GM18502 (cell line): ENCODE data around the gene ZBTB21.
"Not testable (repeated sequence)": the region's sequence is repeated elsewhere in the genome, so short reads cannot be mapped to it uniquely, and the experiment has no call there.

ENCODE experiments used
- ATAC-seq: cut with Tn5 transposase; IDR thresholded peaks from one replicate; pipeline ENCODE4 v1.9.1; 2021; ENCODE audit warnings: mild to moderate bottlenecking; ENCODE audit not compliant: unreplicated experiment, poor library complexity

ZBTB21 gene

DNA sequence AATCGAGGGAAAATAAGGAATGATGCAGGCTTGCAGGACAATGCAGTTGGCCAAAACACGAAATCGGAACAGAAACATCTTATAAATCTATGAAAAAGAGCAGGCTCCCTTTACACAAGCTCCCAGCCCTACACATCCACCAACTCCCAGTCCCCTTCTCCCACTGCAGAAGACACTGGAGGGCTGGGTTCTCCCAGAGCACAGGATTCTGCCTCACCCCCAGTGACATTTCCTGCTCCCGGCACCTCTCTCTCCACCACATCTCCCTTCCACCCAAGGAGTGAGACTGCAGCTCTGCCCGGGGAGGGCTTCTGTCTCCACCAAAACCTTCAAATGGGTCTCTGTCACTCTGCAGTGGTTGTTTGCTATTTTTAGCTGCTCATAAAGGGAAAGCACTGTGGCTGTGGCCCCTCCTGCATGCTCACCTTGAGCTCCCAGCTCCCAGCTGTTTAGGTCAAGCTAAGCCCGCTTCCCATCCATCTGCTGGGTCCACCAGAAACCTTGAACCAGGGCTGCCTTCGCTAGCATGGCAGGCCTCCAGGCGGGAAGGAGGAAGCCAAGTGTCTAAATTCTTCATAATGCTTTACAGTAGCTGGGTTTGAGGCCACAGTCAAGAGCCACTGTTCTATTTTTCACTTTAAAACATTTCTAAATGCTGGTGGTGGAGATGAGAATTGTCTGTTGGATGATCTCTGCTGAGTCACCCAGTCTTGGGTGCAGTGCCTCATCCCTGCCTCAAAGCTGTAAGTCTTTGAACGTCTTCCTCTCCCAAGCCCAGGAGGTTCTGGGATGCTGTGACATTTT, 53.0 kb downstream of the ZBTB21 start:
- ATAC-seq: no peak

DNA sequence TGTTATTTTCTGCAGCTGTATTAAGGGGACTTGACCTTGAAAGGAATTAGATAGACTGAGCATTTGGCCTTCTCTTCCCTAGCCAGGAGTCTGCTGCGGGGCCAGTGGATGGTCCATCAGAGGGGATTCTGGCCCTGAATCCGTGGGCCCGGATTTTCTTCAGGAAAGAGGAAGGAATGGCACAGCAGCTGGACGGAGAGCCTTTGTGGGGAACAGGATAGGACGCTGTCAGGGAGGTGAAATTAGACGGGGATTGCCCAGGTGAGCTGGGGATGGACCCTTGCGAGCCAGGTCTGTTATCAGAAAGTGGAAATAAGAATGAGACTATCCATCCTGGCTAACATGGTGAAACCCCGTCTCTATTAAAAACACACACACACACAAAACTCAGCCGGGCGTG, 54.6 kb downstream of the ZBTB21 start:
- ATAC-seq: no peak

DNA sequence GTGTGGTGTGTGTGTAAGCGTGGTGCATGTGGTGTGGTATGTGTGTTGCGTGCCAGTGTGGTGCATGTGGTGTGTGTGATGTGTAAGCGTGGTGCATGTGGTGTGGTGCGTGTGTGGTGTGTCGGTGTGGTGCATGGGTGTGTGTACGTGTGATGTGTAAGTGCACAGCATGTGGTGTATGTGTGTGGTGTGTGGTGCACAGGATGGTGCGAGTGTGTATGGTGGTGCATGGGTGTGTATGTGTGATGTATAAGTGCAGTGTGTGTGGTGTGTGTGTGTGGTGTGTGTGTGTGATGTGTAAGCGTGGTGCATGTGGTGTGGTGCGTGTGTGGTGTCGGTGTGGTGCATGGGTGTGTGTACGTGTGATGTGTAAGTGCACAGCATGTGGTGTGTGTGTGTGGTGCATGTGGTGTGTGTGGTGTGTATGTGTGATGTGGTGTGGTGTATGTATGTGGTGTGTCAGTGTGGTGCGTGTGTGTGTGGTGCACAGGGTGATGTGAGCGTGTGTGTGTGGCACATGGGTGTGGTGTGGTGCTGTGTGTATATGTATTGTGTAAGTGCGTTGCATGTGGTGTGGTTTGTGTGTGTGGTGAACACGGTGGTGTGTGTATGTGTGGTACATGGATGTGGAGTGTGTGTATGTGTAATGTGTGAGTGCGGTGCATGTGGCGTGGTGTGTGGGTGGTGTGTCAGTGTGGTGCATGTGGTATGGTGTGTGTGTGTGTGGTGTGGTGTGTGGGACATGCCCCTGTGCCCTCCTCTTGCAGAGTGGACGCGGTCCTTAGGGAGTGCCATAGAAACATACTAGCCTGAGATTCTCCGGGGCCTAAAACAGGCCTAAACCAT, 55.3 kb downstream of the ZBTB21 start:
- no peak for ATAC-seq

DNA sequence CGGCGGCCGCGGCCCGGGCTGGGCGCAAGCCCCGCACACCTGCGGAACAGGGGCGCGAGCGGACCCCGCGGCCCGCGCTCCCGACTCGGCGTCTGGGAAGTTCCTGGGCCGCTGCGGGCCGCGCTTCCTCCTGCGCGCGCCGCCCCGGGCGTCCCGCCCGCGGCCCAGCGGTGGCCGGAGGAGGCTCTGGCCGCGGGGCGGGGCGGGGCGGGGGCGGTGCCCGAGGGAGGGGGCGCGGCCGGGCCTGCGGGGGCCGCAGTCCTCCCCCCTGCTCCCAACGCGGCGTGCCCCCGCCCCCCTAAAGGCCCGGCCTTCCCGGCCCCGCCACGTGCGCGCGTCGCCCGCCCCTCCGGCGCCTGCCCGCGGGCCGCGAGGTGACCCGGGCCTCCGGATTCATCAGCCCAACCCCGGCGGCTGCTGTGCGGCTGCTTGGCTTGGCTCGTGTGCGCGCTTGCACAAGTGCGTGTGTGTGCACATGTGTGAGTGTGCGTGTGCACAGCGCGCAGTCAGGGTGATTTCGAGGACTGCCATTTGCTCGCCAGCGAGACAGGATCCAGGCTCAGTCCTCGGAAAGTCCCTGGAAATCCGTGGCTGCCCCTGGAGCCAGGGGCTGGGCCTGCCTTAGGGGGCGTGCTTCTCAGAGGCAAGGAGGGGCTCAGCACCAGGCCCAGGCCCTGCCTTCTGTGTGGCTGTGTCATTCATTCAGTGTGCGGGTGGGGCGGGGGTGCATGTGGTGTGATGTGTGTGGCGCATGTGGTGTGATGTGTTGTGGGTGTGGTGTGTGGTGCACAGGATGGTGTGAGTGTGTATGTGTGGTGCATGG, 56.1 kb downstream of the ZBTB21 start, which contains the start of gene C2CD2:
TSS of gene C2CD2 (minus strand) at position 188 of the 823 bp plus-strand sequence. CDS start 370 bp downstream, outside the sequence.
- peak; percentile 44 for ATAC-seq

DNA sequence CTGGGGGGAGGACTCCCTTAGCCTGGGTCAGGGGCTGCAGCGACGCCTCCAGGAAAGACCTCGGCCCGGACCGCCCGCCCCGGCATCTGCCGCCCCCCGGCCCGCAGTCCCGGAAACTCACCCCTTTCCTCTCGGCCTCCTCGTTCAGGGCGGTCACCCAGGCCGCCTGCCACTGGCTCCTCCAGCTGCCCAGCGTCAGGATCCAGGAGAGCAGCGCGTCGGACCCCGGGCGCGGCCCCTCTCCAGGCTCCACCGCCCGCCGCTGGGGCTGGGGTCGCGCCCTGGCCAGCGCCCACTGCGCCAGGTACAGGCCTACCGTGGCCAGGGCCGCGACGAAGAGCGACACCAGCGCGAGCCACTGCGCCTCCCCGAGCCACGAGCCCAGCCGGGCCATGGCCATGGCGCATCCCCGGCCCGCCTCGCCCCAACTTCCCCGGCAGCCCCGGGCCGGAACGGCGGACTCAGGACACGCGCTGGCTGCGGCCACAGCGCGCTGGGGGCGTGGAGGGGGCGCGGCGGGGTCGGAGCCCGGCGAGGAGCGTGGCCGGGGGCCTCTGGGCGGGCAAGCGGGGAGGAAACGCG, 56.8 kb downstream of the ZBTB21 start:
- ATAC-seq: peak; percentile 31

DNA sequence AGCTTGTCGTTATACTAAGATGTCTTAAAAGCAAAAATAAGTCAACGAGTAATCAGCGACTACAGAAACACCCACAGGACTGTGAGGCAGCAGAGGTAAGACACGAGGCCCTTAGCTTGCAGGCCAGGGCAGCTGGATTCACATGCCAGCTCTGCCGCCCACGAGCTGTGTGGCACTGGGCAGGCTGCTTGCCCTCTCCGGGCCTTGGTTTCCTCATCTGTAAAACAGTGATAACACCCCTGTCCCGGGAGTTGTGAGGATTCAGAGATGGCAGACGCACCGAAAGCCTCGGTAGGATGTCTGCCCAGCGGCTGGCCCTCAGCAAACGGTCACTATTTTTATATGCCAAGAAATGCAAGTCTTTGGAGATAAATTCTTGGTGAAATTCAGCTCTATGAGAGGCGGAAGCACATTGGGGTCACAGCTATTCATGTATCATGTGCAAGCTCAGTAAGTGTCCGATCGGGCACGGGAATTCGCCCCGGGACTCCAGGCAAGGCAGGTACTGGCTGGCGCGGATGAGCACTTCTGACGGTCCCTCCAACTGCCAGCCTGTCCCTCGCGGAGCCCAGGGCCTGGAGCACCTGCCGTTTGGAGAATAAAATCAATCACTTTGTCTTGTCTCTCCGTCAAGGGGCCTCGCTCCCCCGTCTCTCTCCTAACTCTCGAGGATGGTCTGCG, 57.5 kb downstream of the ZBTB21 start:
- ATAC-seq: no peak

DNA sequence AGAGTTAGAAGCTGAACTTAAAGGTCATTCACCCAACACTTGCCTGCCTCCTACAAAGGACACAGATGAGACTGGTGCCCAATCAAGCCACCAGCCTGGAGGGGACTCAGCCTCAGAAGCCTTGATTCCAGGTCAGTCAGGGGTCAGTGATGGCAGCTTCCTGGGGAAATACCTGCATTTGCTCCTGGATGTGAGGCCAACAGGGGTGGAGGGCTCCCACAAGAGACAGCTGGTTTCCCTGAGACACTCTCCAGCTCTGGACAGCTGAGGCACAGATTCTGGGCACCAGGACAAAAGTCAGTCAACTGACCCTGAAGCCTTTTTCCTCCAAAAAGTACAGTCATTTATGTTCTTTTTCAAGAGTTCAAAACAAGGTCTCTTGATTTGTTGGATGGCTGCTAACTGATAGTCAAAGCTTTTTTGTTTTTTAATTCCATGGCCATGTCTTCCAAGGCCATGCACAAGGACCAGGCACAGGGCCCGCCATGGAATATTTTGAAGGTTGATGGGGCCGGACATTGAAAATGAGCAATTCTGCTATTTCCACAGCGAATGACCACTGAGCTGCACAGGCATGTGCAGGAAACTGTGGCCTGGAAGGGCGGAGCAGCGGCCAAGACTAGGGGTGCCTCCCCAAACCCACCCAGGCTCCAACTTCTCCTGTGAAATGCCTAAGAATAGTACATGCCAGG, 58.1 kb downstream of the ZBTB21 start:
- ATAC-seq: no peak

DNA sequence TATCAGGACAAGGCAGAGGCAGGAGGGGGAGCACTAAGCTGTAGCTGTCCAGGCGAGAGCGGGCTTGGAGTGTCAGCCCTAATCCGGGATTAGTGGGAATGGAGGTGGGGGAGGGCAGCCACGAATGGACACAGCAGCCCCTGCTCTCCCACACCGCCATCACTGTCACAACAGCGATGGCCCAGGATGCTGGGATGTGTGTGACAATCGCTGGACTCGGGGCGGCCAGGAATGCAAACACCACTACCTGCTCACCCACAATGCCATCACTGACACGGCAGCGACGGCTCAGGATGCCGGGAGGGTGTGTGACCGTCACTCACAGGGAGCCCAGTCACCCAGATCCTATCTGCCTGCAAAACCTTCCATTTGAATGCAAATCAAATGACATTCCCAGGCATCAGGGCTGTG, 59.2 kb downstream of the ZBTB21 start:
- no peak for ATAC-seq

DNA sequence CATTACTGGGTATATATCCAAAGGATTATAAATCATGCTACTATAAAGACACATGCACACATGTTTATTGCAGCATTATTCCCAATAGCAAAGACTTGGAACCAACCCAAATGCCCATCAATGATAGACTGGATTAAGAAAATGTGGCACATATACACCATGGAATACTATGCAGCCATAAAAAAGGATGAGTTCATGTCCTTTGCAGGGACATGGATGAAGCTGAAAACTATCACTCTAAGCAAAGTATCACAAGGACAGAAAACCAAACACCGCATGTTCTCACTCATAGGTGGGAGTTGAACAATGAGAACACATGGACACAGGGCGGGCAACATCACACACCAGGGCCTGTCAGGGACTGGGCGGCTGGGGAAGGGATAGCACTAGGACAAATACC, 60.5 kb downstream of the ZBTB21 start:
- ATAC-seq: not testable (repeated sequence)

DNA sequence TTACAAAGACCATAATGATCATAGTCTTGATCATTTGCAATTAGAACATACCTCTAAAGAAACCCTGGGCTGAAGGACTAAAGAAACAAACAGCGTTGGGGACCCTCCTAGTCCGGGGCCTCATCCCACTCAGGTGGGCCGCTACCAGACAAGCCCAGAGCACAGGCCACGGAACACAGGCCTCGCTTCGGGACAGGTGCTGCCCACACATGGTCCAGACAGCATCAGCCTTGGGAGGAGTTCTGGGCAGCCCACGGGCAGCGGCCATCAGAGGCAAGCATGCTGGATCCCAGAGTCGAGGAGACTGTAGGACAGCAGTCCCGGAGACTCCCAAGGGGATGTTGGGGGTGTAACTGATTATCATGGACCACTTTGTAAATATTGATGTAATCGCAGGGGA, 61.3 kb downstream of the ZBTB21 start:
- no peak for ATAC-seq

DNA sequence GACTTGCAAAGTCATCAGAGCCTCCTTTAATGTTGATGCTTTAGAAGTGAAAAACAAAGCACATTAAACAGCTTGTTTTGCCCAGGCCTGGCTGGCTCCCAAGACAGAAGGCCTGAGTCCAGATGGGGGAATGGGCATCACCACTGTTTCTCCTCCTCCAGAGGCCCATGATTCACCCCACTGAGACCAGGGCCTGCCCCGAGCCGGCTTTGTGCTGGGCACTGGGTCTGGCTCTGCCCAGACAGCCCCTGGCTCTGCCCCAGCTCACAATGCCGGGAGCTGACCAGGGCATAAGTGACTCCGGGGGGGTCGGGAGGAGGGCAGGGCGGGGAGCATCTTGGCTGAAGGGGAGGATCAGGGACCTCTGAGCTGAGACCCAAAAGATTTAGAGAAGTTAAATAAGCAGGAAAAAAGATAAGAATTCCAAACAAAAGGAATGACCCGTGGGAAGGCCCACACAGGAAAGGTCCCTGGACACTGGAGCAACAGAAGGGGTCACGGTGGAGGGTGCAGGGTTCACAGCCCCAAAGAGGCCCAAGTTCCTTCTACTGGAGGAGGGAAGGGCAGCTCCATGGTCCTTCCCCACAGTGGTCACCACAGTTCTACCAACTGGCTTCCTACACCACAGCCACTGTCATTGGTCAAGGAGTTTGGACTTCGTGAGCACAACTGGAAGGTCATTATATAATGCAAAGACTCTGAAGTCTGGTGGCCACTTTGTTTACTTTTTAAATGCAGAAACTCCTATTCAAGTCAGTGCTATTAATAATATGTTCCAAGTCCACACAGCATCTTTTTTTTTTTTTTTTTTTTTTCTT, 61.9 kb downstream of the ZBTB21 start:
- ATAC-seq: no peak

DNA sequence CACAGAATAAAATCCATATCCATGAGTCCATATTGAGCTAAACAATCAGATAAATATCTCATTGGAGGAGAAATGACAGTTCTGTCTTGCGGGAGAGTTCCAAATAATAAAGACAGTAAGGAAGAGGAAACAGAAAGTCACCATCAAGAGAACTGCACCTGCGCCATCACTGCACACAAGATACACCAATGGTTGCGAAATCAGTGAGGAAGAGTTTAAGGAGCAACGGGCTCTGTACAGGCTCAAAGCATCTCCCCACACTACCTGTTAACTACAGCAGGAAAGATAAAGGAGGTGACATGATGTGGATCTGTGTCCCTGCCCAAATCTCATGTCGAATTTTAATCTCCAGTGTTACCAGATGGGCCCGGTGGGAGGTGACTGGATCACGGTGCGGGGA, 64.2 kb downstream of the ZBTB21 start:
- no peak for ATAC-seq

DNA sequence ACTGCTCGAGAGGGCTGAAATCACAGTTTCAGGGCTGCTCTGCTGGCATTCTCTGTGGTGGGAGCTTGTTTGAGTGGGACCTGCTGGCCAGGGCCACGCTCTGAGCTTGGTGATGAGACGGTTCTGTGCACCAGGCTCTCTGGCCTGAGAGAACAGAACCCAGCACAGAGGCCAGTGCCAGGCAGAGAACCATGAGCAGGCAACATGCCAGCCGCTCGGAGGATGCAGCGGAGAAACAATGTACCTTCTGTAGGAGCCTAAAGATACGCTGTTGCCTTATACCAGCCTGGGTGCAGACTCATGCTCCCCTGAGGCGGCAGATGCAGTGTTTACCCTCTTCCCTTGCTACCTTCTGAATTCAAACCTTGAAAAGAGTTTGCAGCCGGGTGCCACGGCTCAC, 66.3 kb downstream of the ZBTB21 start:
- ATAC-seq: no peak

DNA sequence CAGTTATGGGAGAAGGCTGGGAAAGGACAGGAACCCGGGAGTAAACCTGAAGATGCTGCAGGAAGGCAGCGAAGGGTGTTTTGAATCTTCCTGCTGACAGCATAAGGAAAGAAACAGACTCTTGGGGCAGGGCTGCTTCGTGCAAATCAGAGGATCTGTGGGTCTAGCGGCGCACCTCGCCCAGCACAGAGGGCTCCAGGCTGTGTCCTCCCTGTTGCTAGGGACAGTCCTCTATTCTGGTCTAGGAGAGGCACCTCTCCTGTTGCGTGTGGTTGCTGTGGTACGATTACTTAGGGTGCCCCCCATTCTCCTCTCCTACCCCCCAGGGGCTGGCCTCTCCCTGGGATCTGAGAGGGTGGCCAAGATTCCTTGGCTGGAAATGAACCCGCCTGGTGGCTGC, 67.7 kb downstream of the ZBTB21 start:
- ATAC-seq: no peak

DNA sequence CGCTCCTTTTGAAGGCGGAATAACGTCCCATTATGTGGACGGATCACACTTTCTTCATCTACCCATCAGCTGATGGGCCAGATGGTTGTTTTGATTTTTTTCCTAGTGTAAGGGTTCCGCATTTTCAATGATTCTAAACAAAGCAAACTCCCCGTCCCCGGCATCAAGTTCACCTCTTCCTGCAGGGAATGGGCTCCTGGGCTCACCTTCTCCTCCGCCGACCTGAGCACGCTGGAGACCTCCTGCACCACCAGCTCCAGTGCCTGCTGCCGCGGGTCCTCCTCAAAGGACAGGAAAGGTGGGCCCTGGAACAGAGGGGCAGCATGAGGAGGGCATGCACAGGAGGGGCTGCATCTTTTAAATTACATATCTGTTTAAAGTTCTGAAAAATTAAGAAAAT, 68.2 kb downstream of the ZBTB21 start:
- ATAC-seq: no peak

DNA sequence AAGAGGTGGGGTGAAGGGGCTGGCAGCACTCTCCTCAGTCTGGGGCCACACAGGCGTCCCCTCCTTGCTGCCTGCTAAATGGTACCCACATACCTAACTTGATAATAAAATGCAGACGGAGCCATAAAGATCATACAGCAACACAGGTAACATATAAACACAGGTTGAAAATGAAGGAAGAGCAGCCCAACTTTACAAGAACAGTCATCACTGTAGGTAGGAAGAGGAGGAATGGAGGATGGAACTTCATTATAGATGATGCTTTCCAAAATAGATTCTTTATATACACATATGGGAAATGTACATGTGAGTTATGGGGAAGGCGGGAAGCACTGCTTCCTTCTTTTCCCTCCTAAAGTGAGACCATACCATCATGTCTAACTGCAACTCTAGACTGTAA, 69.7 kb downstream of the ZBTB21 start:
- no peak for ATAC-seq

DNA sequence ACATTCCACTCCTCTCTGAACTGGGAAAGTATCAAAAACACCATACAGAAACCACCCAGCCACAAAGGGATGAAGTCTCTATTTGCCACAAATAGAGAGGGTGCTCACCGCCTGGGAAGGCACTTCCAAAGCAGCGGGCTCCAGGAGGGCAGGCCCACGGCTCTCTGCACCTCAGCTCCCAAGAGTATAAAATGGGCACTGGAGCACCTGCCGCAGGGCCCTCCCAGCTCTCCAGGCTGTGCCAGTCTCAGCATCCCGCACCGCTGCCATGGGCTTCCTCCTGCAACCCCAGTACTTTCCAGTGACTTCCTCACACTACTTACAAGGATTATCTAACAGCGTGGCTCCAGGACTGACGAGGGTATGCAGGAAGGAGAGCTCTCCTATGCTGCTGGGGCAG, 70.8 kb downstream of the ZBTB21 start:
- no peak for ATAC-seq
